Measurements from ENCODE around the gene TSEN54.

DNA sequence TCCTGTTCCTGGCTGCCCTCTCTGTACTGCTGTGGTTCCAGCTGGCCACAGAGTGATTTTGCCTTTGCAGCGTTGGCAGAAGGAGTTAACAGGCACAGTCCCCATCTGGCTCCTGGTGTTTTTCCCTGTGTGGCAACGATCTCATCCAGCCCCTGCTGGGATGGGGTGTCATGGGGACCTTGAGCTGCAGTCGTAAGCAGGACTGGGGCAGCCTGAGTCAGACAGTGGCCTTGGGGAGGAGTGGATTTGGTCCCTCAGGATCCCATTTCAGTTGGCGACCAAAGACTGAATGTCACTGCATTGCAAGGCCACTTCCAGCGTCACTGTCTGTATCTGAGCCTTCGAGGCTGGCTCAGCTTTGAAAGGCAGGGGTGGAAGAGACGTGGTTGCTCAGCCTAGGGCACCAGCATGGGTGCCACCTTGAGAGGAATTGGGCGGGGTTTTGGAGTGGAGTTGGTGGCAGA lies 48.0 kb upstream of the TSEN54 start:
- no peak for TF ChIP-seq EZH2 (IDR thresholded peaks at IDR 0.05; ENCODE audit: low read length)
- TF ChIP-seq, protein P1, sequence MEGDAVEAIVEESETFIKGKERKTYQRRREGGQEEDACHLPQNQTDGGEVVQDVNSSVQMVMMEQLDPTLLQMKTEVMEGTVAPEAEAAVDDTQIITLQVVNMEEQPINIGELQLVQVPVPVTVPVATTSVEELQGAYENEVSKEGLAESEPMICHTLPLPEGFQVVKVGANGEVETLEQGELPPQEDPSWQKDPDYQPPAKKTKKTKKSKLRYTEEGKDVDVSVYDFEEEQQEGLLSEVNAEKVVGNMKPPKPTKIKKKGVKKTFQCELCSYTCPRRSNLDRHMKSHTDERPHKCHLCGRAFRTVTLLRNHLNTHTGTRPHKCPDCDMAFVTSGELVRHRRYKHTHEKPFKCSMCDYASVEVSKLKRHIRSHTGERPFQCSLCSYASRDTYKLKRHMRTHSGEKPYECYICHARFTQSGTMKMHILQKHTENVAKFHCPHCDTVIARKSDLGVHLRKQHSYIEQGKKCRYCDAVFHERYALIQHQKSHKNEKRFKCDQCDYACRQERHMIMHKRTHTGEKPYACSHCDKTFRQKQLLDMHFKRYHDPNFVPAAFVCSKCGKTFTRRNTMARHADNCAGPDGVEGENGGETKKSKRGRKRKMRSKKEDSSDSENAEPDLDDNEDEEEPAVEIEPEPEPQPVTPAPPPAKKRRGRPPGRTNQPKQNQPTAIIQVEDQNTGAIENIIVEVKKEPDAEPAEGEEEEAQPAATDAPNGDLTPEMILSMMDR (optimal IDR thresholded peaks at IDR 0.05 in 1 of 3, IDR thresholded peaks at IDR 0.05 in 1 of 3, conservative IDR thresholded peaks at IDR 0.05 in 1 of 3; ENCODE audit: extremely low read depth in 1 of 3, insufficient read depth in 2 of 3, low read length in 3 of 3), result no peak

Measured in keratinocyte (primary cell).